Right cardiac atrium (tissue), 5 donors: Measurements from ENCODE around the gene RAD9A. TPM values are rescaled to one million over a fixed set of nuclear protein-coding genes. Genes with fewer than 3 reads are reported as not detected.

Source experiments
- ATAC-seq, 2 donors: fragments of 200-7000 bp; cut with Tn5 transposase; one replicate each; pipeline versions ENCODE4 v1.8.0 to v1.9.1; 2020; ENCODE audit warnings: moderate library complexity in 2 of 2, mild to moderate bottlenecking in 1 of 2
- DNase-seq, 3 donors: peaks; one replicate each; pipeline ENCODE4 v3.0.0-alpha.2; 2020
- H3K27ac ChIP-seq: one replicate; pipeline ENCODE4 v1.5.1; 2013; ENCODE audit warnings: mild to moderate bottlenecking, low read length, control low read depth, moderate library complexity
- H3K27me3 ChIP-seq: one replicate; pipeline ENCODE4 v1.6.1; 2013; ENCODE audit not compliant: control insufficient read depth, insufficient read depth
- H3K4me1 ChIP-seq: one replicate; pipeline ENCODE4 v1.6.1; 2013; ENCODE audit warnings: low read length; ENCODE audit not compliant: control insufficient read depth, insufficient read depth
- H3K4me3 ChIP-seq: one replicate; pipeline ENCODE4 v1.5.1; 2013; ENCODE audit warnings: low read length, control low read depth
- H3K9me3 ChIP-seq: one replicate; pipeline ENCODE4 v1.6.1; 2013; ENCODE audit warnings: low read length; ENCODE audit not compliant: control insufficient read depth
- WGBS: extraction: QIAGEN DNeasy Blood & Tissue Kit; methylation state at CpG from one replicate; pipeline ENCODE4 v1.1.7; 2013; 5-methylcytosine and 5-hydroxymethylcytosine counted together
- intact Hi-C, 4 donors: fragments of 100-400 bp; cut with DNase I; formaldehyde crosslinking; loops; one replicate each; pipeline versions ENCODE4 v1.11.0 to v1.14.0; 2022 to 2023
- polyA plus RNA-seq: library from polyadenylated mRNA; stranded (reverse); fragments of 200-250 nt; gene quantifications from one replicate; pipeline ENCODE4 v1.2.3, GENCODE V29; 2013
- total RNA-seq, 4 donors: library from RNA; stranded (reverse); fragmentation: NEBNext Ultra II Directional; extraction: Animal tissue kit (Norgen Biotek cat#: 25700); gene quantifications; one replicate each; pipeline ENCODE4 v1.2.1, GENCODE V29; 2021
- donor health status: healthy with polysubstance abuse.
- donor health status: DM: no; HTN: yes; CAD: no.
- donor health status: DM: no; HTN: no; CAD: no.
- donor health status: DM: no; HTN: yes; CAD: no; lungs with severe emphysema.
- donor health status: DM: yes; HTN: yes; CAD: no.

The RAD9A gene
- total and polyA plus RNA-seq, 5 donors = 7.3 to 11.7 (median 9.1) TPM

DNA sequence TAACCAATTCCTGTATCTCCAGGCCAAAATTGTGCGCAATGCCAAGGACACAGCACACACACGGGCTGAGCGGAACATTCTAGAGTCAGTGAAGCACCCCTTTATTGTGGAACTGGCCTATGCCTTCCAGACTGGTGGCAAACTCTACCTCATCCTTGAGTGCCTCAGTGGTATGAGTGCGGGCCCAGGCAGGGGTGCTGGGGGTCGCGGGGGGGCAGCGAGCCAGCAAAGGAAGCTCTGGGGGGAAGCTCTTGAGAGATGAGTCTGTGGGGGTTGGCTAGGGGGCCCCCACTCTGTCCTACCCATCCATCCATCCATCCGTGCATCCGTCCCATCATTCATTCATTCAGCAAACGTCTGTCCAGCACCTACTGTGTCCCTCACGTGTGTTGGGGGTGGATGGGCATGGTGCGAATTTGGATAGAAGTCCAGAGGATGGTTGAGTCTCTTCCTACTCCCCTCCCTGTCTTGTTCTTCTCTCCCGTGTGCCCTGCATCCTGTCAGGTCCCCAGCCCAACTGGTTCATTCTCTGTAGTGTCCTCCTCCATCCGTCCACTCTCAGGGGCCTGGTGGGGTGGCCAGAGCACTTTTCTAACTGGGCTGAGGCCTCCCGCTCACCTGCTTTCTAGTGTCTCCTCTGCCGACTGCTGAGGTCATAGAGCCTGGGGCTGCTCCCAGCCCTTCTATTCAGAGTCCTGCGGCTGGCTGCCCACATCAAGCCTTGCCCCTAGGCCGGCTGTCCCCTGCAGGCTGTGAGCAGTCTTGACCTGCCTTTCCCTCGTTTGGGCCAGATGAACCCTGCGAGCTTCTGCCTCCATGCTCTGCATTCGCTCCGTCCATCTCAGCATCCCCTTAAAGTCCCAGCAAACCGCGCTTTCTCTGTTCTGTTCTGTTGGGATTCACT is 39.8 kb downstream of the RAD9A start:
- Histone ChIP-seq H3K9me3 (no peaks in the 10 kb centered on the region), H3K4me3 (no peak overlapping the region), H3K27ac (no peak overlapping the region), H3K4me1 (peaks cover 5% of the 10 kb centered on the region), H3K27me3 (no peaks in the 10 kb centered on the region)
- DNase-seq (peak in 1 of 3 donors; percentile 37), ATAC-seq (no peak)
- WGBS = 92% methylated on average over 24 of the region's 24 CpGs
- intact Hi-C loops = no loop called here

GRCh38 chr11:67432655-67433349 is 41.0 kb downstream of the RAD9A start:
- DNase-seq (peak in 1 of 3 donors; percentile 53), ATAC-seq (no peak)
- WGBS = 91% methylated on average over 22 of the region's 22 CpGs
- Histone ChIP-seq H3K27ac (no peak overlapping the region), H3K4me3 (no peak overlapping the region), H3K4me1 (peaks cover 5% of the 10 kb centered on the region), H3K27me3 (no peaks in the 10 kb centered on the region), H3K9me3 (no peaks in the 10 kb centered on the region)
- intact Hi-C loops = no loop called here

DNA sequence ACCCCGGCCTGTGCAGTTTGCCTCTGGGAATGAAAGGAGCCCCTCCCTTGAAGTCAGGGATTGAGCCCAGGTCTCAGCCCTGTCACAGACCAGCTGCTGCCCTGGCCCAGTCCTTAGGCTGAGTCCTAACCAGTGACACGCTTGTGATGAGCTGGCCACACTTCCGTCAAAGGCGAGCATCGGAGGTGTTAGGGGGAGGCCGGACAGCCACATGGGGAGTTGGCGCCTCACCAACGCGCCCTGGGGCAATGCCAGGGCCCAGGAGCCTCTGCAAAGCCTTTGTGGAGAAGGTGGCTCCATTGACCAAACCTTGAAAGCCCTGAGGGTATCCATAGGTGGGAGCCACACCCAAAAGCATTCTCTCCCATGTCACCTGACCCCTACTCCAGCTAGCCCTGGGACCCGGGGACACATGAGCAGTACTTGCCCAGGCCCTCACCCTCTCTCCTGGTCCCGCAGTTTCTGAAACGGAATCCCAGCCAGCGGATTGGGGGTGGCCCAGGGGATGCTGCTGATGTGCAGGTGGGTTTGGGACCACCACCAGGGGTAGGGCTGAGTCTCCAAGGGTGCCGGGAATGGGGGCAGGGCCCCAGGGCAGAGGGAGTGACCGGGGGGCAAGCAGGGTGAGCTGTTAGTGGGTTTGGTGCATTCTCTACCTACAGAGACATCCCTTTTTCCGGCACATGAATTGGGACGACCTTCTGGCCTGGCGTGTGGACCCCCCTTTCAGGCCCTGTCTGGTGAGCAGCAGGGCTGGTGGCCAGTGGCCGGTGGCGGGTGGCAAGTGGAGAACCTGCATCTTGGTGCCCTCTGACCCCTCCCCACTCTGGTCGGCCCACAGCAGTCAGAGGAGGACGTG is 42.0 kb downstream of the RAD9A start:
- H3K27ac ChIP-seq = no peak overlapping the region
- WGBS = 84% methylated on average over 22 of the region's 22 CpGs

DNA sequence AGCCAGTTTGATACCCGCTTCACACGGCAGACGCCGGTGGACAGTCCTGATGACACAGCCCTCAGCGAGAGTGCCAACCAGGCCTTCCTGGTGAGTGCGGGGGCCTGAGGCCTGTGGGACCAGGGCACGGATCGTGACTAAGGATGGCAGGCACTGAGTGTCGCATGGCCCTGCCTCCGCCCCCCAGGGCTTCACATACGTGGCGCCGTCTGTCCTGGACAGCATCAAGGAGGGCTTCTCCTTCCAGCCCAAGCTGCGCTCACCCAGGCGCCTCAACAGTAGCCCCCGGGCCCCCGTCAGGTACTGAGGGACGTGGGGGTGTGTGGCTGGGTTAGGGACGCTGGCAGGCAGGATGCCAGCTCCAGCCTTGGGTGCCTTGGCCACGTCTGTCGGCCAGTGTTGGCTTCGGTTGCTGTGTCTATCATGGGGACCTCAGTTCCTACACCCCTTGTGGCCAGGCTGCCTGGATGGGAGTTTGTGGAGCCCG is 42.7 kb downstream of the RAD9A start:
- intact Hi-C loops = no loop called here
- H3K4me1 ChIP-seq = peaks cover under 1% of the 10 kb centered on the region
- no peak overlapping the region for H3K27ac ChIP-seq
- DNase-seq = peak in 1 of 3 donors; percentile 67
- no peak for ATAC-seq
- no peak overlapping the region for H3K4me3 ChIP-seq
- no peaks in the 10 kb centered on the region for H3K9me3 ChIP-seq
- WGBS = 82% methylated on average over 23 of the region's 23 CpGs
- H3K27me3 ChIP-seq = no peaks in the 10 kb centered on the region

More for the DNA sequence above, 42.0 kb downstream of the RAD9A start:
- no peak for ATAC-seq
- intact Hi-C loops = no loop called here
- Histone ChIP-seq H3K4me1 (peaks cover 5% of the 10 kb centered on the region), H3K9me3 (no peaks in the 10 kb centered on the region), H3K4me3 (no peak overlapping the region), H3K27me3 (no peaks in the 10 kb centered on the region)
- peak in 1 of 3 donors; percentile 52 for DNase-seq

GRCh38 chr11:67435031-67435726 is 43.4 kb downstream of the RAD9A start:
- intact Hi-C loops = no loop called here
- Histone ChIP-seq H3K27ac (no peak overlapping the region), H3K9me3 (no peaks in the 10 kb centered on the region), H3K4me1 (no peaks in the 10 kb centered on the region), H3K27me3 (no peaks in the 10 kb centered on the region), H3K4me3 (no peak overlapping the region)
- peak in 1 of 3 donors; percentile 71 for DNase-seq
- 85% methylated on average over 26 of the region's 26 CpGs for WGBS
- no peak for ATAC-seq

DNA sequence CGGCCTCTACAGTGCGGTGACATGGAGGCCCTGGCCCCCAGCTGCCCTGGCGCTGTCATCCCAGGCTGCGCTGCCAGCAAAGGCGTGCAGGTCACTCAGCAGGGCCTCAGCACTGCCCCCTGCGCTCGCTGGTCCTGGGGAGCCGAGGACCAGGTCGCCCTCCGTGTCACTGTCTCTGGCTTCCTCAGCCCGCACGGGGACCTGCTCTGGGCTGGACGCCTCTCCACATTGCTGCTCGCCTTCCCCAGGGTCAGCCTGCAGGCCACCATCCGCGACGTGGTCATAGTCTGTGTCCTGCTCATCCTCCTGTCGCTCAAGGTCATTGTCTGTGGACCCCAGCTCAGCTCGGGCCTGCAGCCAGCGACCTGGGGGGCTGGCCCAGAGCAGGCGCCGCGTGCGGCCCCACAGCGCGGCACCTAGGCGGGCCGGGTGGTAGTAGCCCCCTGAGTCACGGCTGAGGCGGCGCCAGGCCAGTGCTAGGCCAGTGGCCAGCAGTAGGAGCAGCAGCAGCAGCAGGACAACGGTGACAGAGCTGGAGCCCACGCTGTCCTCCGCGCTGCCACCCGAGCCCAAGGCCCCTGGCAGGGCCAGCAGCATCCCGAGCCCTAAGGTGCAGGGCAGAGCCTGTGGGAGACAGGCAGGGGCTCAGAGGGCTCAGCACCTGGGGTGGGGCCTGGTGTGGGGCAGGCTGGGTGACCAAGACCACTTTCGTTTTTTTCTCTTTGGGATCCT is 44.1 kb downstream of the RAD9A start:
- WGBS = 89% methylated on average over 38 of the region's 38 CpGs
- Histone ChIP-seq H3K27me3 (no peaks in the 10 kb centered on the region), H3K27ac (no peak overlapping the region), H3K4me3 (no peak overlapping the region), H3K9me3 (no peaks in the 10 kb centered on the region), H3K4me1 (no peaks in the 10 kb centered on the region)
- DNase-seq = peak in 1 of 3 donors; percentile 62
- ATAC-seq = no peak
- intact Hi-C loops = no loop called here

DNA sequence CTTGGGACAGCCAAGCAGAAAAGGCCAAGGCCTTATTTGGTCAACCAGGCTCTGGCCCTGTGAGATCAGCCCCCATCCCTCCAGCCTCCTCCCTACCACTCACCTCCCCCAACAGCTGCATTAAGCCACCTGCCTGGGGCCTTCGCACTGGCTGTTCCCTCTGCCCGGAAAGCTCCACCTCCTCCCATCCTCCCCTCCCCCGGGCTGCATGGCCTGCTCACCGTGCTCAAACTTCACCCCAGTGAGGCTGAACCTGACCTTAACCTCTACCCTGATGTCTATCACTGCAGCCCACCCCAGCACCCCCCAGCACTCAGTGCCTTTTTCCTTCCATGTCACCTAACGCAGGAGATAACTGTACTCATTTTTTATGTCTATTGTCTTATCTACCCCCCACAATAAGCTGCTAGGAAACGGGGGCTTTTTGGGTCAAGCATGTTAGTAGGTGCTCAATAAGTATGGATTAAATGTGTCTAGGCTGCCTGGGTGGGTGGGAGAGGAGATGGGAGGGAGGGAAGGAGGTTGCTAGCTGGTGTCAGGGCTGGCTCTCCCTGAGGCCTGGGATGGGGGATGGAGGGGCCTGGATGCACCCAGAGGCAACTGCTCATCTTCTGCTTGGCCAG is 44.8 kb downstream of the RAD9A start:
- no peaks in the 10 kb centered on the region for H3K9me3 ChIP-seq
- no peaks in the 10 kb centered on the region for H3K27me3 ChIP-seq
- WGBS = 57% methylated on average over 6 of the region's 6 CpGs
- peak in 1 of 3 donors; percentile 61 for DNase-seq
- H3K4me1 ChIP-seq = no peaks in the 10 kb centered on the region
- ATAC-seq = no peak
- intact Hi-C loops = no loop called here
- H3K4me3 ChIP-seq = no peak overlapping the region
- no peak overlapping the region for H3K27ac ChIP-seq

DNA sequence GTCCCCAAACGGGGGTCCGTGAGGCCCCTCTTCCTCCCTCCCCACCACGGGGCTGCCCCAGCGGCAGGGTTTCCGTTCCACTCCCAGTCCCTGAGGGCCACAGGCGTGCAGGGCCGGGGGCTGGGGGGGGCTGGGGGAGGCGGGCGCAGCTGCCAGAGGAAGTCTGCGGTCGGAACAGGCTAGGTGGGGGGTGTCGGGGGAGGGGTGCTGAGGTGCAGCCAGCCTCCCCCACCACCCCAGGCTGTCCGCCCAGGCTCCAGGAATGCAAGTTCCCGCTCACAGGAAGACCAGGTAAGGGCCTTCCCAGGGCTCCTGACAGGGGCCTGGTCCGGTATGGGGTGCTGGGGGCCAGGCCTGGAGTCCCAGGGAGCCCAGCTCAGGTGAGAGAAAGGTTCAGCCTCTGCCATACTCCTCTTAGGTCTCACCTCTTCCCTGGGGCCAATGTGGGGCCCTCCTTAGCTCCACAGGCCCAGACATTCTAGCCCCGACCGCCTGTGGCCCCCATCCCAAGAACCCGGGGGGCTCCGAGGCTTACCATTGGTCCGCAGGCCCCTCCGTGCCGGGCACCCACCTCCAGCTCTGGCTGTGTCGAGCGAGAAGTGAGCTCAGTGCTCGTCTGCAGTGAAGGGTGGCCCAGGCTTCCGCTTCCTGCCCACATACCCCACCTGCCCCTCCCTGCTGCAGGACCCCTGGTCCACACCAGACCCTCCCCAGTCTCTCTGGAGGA is 45.5 kb downstream of the RAD9A start, which contains the start of gene PTPRCAP:
PTPRCAP (minus strand) TSS at position 601 of the 727 bp plus-strand sequence; CDS start at position 538, 63 bp downstream.
- 52% methylated on average over 26 of the region's 26 CpGs for WGBS
- Histone ChIP-seq H3K4me3 (no peak within 1 kb of the TSS), H3K4me1 (no peaks in the 10 kb centered on the region), H3K9me3 (no peaks in the 10 kb centered on the region), H3K27ac (no peak within 1 kb of the TSS), H3K27me3 (no peaks in the 10 kb centered on the region)
- intact Hi-C loops = no loop called here
- ATAC-seq (peak in 1 of 2 donors; percentile 4), DNase-seq (peak in 1 of 3 donors; percentile 76)

- no peak overlapping the region for H3K4me3 ChIP-seq
- ATAC-seq (no peak), DNase-seq (no peak)
- intact Hi-C loops = no loop called here
- H3K9me3 ChIP-seq = no peaks in the 10 kb centered on the region
- no peak overlapping the region for H3K27ac ChIP-seq
- H3K4me1 ChIP-seq = no peaks in the 10 kb centered on the region
- WGBS = 60% methylated on average over 3 of the region's 3 CpGs
- no peaks in the 10 kb centered on the region for H3K27me3 ChIP-seq
Measured at GRCh38 chr11:67437809-67438157, 46.0 kb downstream of the RAD9A start.
